ENCODE measurements around the gene CTNNA3. TPM values are rescaled to one million over a fixed set of nuclear protein-coding genes. Genes with fewer than 3 reads are reported as not detected.
"Not testable (repeated sequence)": the region's sequence is repeated elsewhere in the genome, so short reads cannot be mapped to it uniquely, and the experiment has no call there.

Gene CTNNA3
- total RNA-seq, 1 donor from 2014 or later, result not detected

- ChIA-PET CTCF (no interaction called here), POLR2A (no interaction called here)
- H3K4me3 Mint-ChIP-seq, result no peak overlapping the region
- no peak for TF ChIP-seq CTCF (IDR thresholded peaks at IDR 0.05)
- H3K9me3 Mint-ChIP-seq, result no peaks in the 10 kb centered on the region
- H3K36me3 Mint-ChIP-seq (ENCODE audit: low read depth), result no peaks in the 10 kb centered on the region
- ATAC-seq (ENCODE audit: low read depth) (no peak), DNase-seq (no peak)
- intact Hi-C loops (cut with micrococcal nuclease), result no loop called here
- H3K27me3 Mint-ChIP-seq, result no peaks in the 10 kb centered on the region
- H3K27ac Mint-ChIP-seq, result no peak overlapping the region
- H3K4me1 Mint-ChIP-seq, result no peaks in the 10 kb centered on the region
Observed at GRCh38 chr10:67549390-67549789, 146.6 kb downstream of the CTNNA3 start.

GRCh38 chr10:67541411-67541810, 154.6 kb downstream of the CTNNA3 start:
- no peak for ATAC-seq (ENCODE audit: low read depth)
- no peak overlapping the region for H3K27ac Mint-ChIP-seq
- ChIA-PET CTCF (no interaction called here), POLR2A (no interaction called here)
- no peak for TF ChIP-seq CTCF (IDR thresholded peaks at IDR 0.05)
- DNase-seq, result no peak
- H3K9me3 Mint-ChIP-seq, result no peaks in the 10 kb centered on the region
- H3K4me1 Mint-ChIP-seq, result no peaks in the 10 kb centered on the region
- intact Hi-C loops (cut with micrococcal nuclease), result no loop called here
- H3K36me3 Mint-ChIP-seq (ENCODE audit: low read depth), result no peaks in the 10 kb centered on the region
- H3K27me3 Mint-ChIP-seq, result peaks cover 5% of the 10 kb centered on the region
- no peak overlapping the region for H3K4me3 Mint-ChIP-seq

- POLR2A ChIA-PET, result no interaction called here
- no peak for ATAC-seq (ENCODE audit: low read depth)
- Mint-ChIP-seq H3K4me1 (no peaks in the 10 kb centered on the region), H3K9me3 (no peaks in the 10 kb centered on the region), H3K27ac (no peak overlapping the region), H3K36me3 (ENCODE audit: low read depth) (no peaks in the 10 kb centered on the region), H3K4me3 (no peak overlapping the region), H3K27me3 (peaks cover 5% of the 10 kb centered on the region)
- intact Hi-C loops (cut with micrococcal nuclease), result no loop called here
- DNase-seq, result no peak
- CTCF ChIA-PET, result no interaction called here
- no peak for TF ChIP-seq CTCF (IDR thresholded peaks at IDR 0.05)
Observed at GRCh38 chr10:67539312-67539711, 156.7 kb downstream of the CTNNA3 start.

GRCh38 chr10:67537906-67538305, 158.1 kb downstream of the CTNNA3 start:
- CTCF ChIA-PET, result interaction anchor here (0.6 kb wide), 1 partner anchor 53 kb away, joined by 3 read pairs; no protein-coding TSS in a partner anchor

GRCh38 chr10:67533376-67533775, 162.6 kb downstream of the CTNNA3 start:
- H3K27me3 Mint-ChIP-seq, result peaks cover 3% of the 10 kb centered on the region
- POLR2A ChIA-PET, result no interaction called here
- intact Hi-C loops (cut with micrococcal nuclease), result no loop called here
- CTCF ChIA-PET, result no interaction called here
- ATAC-seq (ENCODE audit: low read depth) (no peak), DNase-seq (no peak)
- H3K9me3 Mint-ChIP-seq, result no peaks in the 10 kb centered on the region
- H3K36me3 Mint-ChIP-seq (ENCODE audit: low read depth), result no peaks in the 10 kb centered on the region
- no peaks in the 10 kb centered on the region for H3K4me1 Mint-ChIP-seq
- no peak for TF ChIP-seq CTCF (IDR thresholded peaks at IDR 0.05)
- no peak overlapping the region for H3K27ac Mint-ChIP-seq
- no peak overlapping the region for H3K4me3 Mint-ChIP-seq

More at GRCh38 chr10:67537906-67538305, 158.1 kb downstream of the CTNNA3 start:
- DNase-seq (no peak), ATAC-seq (ENCODE audit: low read depth) (no peak)
- no peak overlapping the region for H3K27ac Mint-ChIP-seq
- POLR2A ChIA-PET, result no interaction called here
- no peak overlapping the region for H3K4me3 Mint-ChIP-seq
- no peak for TF ChIP-seq CTCF (IDR thresholded peaks at IDR 0.05)
- H3K4me1 Mint-ChIP-seq, result no peaks in the 10 kb centered on the region
- intact Hi-C loops (cut with micrococcal nuclease), result no loop called here
- H3K9me3 Mint-ChIP-seq, result no peaks in the 10 kb centered on the region
- no peaks in the 10 kb centered on the region for H3K36me3 Mint-ChIP-seq (ENCODE audit: low read depth)
- peaks cover 2% of the 10 kb centered on the region for H3K27me3 Mint-ChIP-seq

GRCh38 chr10:67530990-67531389, 165.0 kb downstream of the CTNNA3 start:
- H3K36me3 Mint-ChIP-seq (ENCODE audit: low read depth); H3K4me3 Mint-ChIP-seq; DNase-seq; H3K4me1 Mint-ChIP-seq; H3K9me3 Mint-ChIP-seq; intact Hi-C loops (cut with micrococcal nuclease); H3K27ac Mint-ChIP-seq; ATAC-seq (ENCODE audit: low read depth); POLR2A ChIA-PET; H3K27me3 Mint-ChIP-seq; CTCF ChIA-PET: not testable (repeated sequence)

All from activated B cell treated with CpG ODN at 0.5 μM for 24 hours (primary cell).